Naive thymus-derived CD4-positive, alpha-beta T cell (primary cell): ENCODE data around the gene FAM174C. TPM values are rescaled to one million over a fixed set of nuclear protein-coding genes. Genes with fewer than 3 reads are reported as not detected.

Source experiments
- ATAC-seq: fragments of 150-1000 bp; cut with Tn5 transposase; 2 replicates; pipeline ENCODE4 v1.10.0; 2021; ENCODE audit warnings: mild to moderate bottlenecking, moderate library complexity
- CTCF ChIA-PET: fragments of 350-600 bp; sonication (Branson Sonifier 250); formaldehyde crosslinking; loops from one replicate; lab custom pipeline; 2021; ENCODE audit warnings: antibody characterized with exemption; lab: Charles Lee
- POLR2A ChIA-PET: fragments of 350-600 bp; sonication (Branson Sonifier 250); formaldehyde crosslinking; loops from one replicate; lab custom pipeline; 2021; ENCODE audit warnings: antibody characterized with exemption, inconsistent platforms; lab: Charles Lee
- DNase-seq, 9 donors: peaks; one replicate each; pipeline versions ENCODE4 v3.0.0 to v3.0.0-alpha.2; 2020 to 2022; ENCODE audit warnings: mixed read lengths in 1 of 9
- H3K27ac ChIP-seq: one replicate; pipeline ENCODE4 v1.7.0; 2013; ENCODE audit warnings: mild to moderate bottlenecking, low read depth, low read length, moderate library complexity
- H3K27me3 ChIP-seq, 2 donors: one replicate each; pipeline ENCODE4 v1.7.0; 2013; ENCODE audit warnings: low read length in 2 of 2, mild to moderate bottlenecking in 2 of 2, moderate library complexity in 2 of 2; ENCODE audit not compliant: control insufficient read depth in 2 of 2, insufficient read depth in 2 of 2
- H3K36me3 ChIP-seq, 3 experiments: 1 replicate in 2 of 3; 2 replicates in 1 of 3; pipeline ENCODE4 v1.7.0; 2013; ENCODE audit warnings: low read length in 3 of 3, mild to moderate bottlenecking in 3 of 3, moderate library complexity in 1 of 3; ENCODE audit not compliant: insufficient read depth in 3 of 3, control insufficient read depth in 2 of 3
- H3K4me1 ChIP-seq, 2 donors: one replicate each; pipeline ENCODE4 v1.7.0; 2013; ENCODE audit warnings: low read length in 2 of 2, mild to moderate bottlenecking in 2 of 2, moderate library complexity in 1 of 2; ENCODE audit not compliant: control insufficient read depth in 2 of 2, insufficient read depth in 2 of 2
- H3K4me3 ChIP-seq: 2 replicates; pipeline ENCODE4 v1.7.0; 2013; ENCODE audit warnings: mild to moderate bottlenecking, low read length
- H3K9me3 ChIP-seq, 3 experiments: 1 replicate in 2 of 3; 2 replicates in 1 of 3; pipeline ENCODE4 v1.7.0; 2013; ENCODE audit warnings: low read length in 3 of 3; ENCODE audit not compliant: control insufficient read depth in 2 of 3
- H3K27ac Mint-ChIP-seq, 9 donors: one replicate each; pipeline ENCODE4 v1.8.0; 2020 to 2022; ENCODE audit warnings: mixed read lengths in 9 of 9, mild to moderate bottlenecking in 8 of 9, moderate library complexity in 5 of 9, inconsistent platforms in 2 of 9
- H3K27me3 Mint-ChIP-seq, 5 donors: one replicate each; pipeline ENCODE4 v1.8.0; 2021 to 2022; ENCODE audit warnings: mixed read lengths in 5 of 5, mild to moderate bottlenecking in 1 of 5
- H3K36me3 Mint-ChIP-seq, 5 donors: one replicate each; pipeline ENCODE4 v1.8.0; 2020 to 2022; ENCODE audit warnings: mixed read lengths in 5 of 5, mild to moderate bottlenecking in 3 of 5, inconsistent platforms in 1 of 5
- H3K4me1 Mint-ChIP-seq, 7 donors: one replicate each; pipeline ENCODE4 v1.8.0; 2020 to 2022; ENCODE audit warnings: mixed read lengths in 7 of 7, mild to moderate bottlenecking in 3 of 7, inconsistent platforms in 1 of 7
- H3K4me3 Mint-ChIP-seq, 10 donors: one replicate each; pipeline ENCODE4 v1.8.0; 2020 to 2022; ENCODE audit warnings: mild to moderate bottlenecking in 10 of 10, mixed read lengths in 10 of 10, moderate library complexity in 6 of 10, inconsistent platforms in 2 of 10
- H3K9me3 Mint-ChIP-seq, 11 donors: one replicate each; pipeline ENCODE4 v1.8.0; 2020 to 2022; ENCODE audit warnings: mixed read lengths in 11 of 11, mild to moderate bottlenecking in 4 of 11, inconsistent platforms in 1 of 11, moderate library complexity in 1 of 11
- intact Hi-C, 2 donors: fragments of 100-400 bp; cut with micrococcal nuclease; formaldehyde crosslinking; loops; one replicate each; pipeline ENCODE4 v1.15.1; 2023
- polyA plus RNA-seq, 2 donors: library from polyadenylated mRNA; unstranded; fragments of 300-500 nt; fragmentation: Illumina TruSeq; gene quantifications; one replicate each; pipeline ENCODE4 v1.2.3, GENCODE V29; 2021
- total RNA-seq, 6 experiments: library from RNA in 5 of 6; stranded (reverse) in 5 of 6; gene quantifications; 1 replicate in 5 of 6; 2 replicates in 1 of 6; pipeline ENCODE4 v1.2.3 and lab custom pipeline; 2021 to 2026

FAM174C gene
- total and polyA plus RNA-seq, 7 experiments from 2014 or later: 31.7 to 78.8 (median 50.0) TPM

DNA sequence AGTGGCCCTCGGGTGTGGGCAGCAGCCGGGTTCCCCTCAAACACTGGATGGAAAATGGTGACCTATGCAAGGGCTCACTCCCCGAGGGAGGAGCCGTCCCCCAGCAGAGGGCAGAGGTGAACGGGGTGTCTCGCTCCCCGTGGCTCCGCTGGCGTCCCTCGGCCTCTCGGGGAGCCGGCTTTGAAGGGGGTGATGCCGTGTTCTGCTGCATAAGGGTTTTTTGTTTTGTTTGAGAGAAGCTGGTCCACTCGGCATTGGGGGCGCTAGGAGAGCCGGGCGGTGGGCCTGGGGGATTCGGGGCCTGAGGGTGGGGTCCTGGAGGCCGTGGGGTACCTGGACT is 14.3 kb downstream of the FAM174C start:
- H3K36me3 ChIP-seq: no peaks in the 10 kb centered on the region
- H3K4me3 Mint-ChIP-seq: no peak overlapping the region
- POLR2A ChIA-PET: no interaction called here
- no peaks in the 10 kb centered on the region for H3K36me3 Mint-ChIP-seq
- intact Hi-C loops: no loop called here
- H3K27ac Mint-ChIP-seq: no peak overlapping the region
- no peak overlapping the region for H3K4me3 ChIP-seq
- peaks cover 0 to 10% (median 3%) of the 10 kb centered on the region in 7 donors for H3K4me1 Mint-ChIP-seq
- H3K27ac ChIP-seq: no peak overlapping the region
- no peaks in the 10 kb centered on the region for H3K9me3 ChIP-seq
- H3K27me3 Mint-ChIP-seq: peaks cover 11 to 29% (median 23%) of the 10 kb centered on the region in 5 donors
- H3K4me1 ChIP-seq: peaks cover 0 to 4% of the 10 kb centered on the region in 2 donors
- H3K9me3 Mint-ChIP-seq: no peaks in the 10 kb centered on the region
- H3K27me3 ChIP-seq: peaks cover 0 to 2% of the 10 kb centered on the region in 2 donors
- ATAC-seq (no peak), DNase-seq (no peak)
- CTCF ChIA-PET: no interaction called here

GRCh38 chr19:1290196-1290702 is 14.9 kb downstream of the FAM174C start:
- H3K27ac ChIP-seq: no peak overlapping the region

GRCh38 chr19:1290703-1291651 is 15.6 kb downstream of the FAM174C start:
- ChIA-PET CTCF (no interaction called here), POLR2A (no interaction called here)
- ATAC-seq (no peak), DNase-seq (no peak)
- H3K27me3 ChIP-seq: no peaks in the 10 kb centered on the region
- H3K4me1 ChIP-seq: peaks cover 0 to 4% of the 10 kb centered on the region in 2 donors
- H3K9me3 ChIP-seq: no peaks in the 10 kb centered on the region
- no peaks in the 10 kb centered on the region for H3K36me3 Mint-ChIP-seq
- no peak overlapping the region for H3K4me3 ChIP-seq
- no peaks in the 10 kb centered on the region for H3K9me3 Mint-ChIP-seq
- no peaks in the 10 kb centered on the region for H3K36me3 ChIP-seq
- H3K4me3 Mint-ChIP-seq: no peak overlapping the region
- H3K27ac Mint-ChIP-seq: no peak overlapping the region
- intact Hi-C loops: no loop called here
- H3K27ac ChIP-seq: no peak overlapping the region
- H3K27me3 Mint-ChIP-seq: peaks cover 6 to 24% (median 19%) of the 10 kb centered on the region in 5 donors
- H3K4me1 Mint-ChIP-seq: peaks cover 0 to 8% (median 5%) of the 10 kb centered on the region in 7 donors

More at GRCh38 chr19:1290196-1290702, 14.9 kb downstream of the FAM174C start:
- Mint-ChIP-seq H3K4me3 (no peak overlapping the region), H3K36me3 (no peaks in the 10 kb centered on the region), H3K27me3 (peaks cover 6 to 25% (median 19%) of the 10 kb centered on the region in 5 donors), H3K9me3 (no peaks in the 10 kb centered on the region), H3K4me1 (peaks cover 0 to 8% (median 5%) of the 10 kb centered on the region in 7 donors), H3K27ac (no peak overlapping the region)
- H3K4me1 ChIP-seq: peaks cover 0 to 4% of the 10 kb centered on the region in 2 donors
- POLR2A ChIA-PET: no interaction called here
- H3K4me3 ChIP-seq: no peak overlapping the region
- ATAC-seq: no peak
- intact Hi-C loops: no loop called here
- H3K36me3 ChIP-seq: no peaks in the 10 kb centered on the region
- no peaks in the 10 kb centered on the region for H3K27me3 ChIP-seq
- DNase-seq: no peak
- CTCF ChIA-PET: no interaction called here
- no peaks in the 10 kb centered on the region for H3K9me3 ChIP-seq

GRCh38 chr19:1291761-1292418 is 16.6 kb downstream of the FAM174C start:
- Mint-ChIP-seq H3K27ac (no peak overlapping the region), H3K4me3 (no peak overlapping the region), H3K36me3 (no peaks in the 10 kb centered on the region), H3K27me3 (peaks cover 3 to 20% (median 13%) of the 10 kb centered on the region in 5 donors), H3K9me3 (no peaks in the 10 kb centered on the region), H3K4me1 (peaks cover 0 to 5% (median 4%) of the 10 kb centered on the region in 7 donors)
- ATAC-seq (no peak), DNase-seq (no peak)
- H3K27me3 ChIP-seq: no peaks in the 10 kb centered on the region
- no peaks in the 10 kb centered on the region for H3K36me3 ChIP-seq
- no peak overlapping the region for H3K27ac ChIP-seq
- intact Hi-C loops: no loop called here
- ChIA-PET POLR2A (no interaction called here), CTCF (no interaction called here)
- no peak overlapping the region for H3K4me3 ChIP-seq
- H3K4me1 ChIP-seq: no peaks in the 10 kb centered on the region
- H3K9me3 ChIP-seq: no peaks in the 10 kb centered on the region

DNA sequence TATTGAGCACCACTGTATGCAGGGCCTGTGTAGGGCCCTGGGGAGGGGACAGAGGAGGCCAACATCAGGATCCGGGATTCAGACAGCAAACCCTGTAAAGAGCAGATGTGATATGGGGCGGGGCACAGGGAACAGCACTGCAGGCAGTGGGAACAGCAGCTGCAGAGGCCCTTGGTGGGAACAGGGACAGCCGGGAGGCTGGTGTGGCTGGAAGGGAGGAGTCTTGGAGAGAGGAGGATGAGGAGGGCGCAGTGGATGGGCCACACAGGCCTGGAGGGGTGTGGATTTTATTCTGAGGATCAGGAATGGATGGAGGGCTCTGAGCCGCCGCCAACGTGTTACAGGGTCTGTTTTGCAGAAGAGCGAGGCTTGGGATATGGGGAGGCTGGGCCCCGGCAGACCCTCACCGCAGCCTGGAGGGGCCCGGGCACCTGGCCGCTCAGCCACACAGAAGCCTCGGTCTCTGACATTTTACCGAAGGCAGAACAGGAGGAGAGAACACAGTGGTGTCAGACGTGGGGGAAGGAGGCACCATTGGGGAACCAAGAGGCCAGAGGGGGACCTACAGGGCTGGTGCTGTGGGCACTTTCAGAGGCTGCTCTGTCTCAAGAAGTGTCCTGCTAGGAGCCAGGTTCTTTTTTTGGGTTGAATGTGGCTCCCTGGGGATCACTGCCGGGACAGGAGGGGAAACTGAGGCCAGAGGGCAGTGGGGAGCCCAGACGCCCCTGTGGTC is 17.3 kb downstream of the FAM174C start:
- no peak for DNase-seq
- Mint-ChIP-seq H3K4me3 (peak overlapping the region in 1 of 10 donors; percentile 34), H3K27me3 (peaks cover 3 to 20% (median 13%) of the 10 kb centered on the region in 5 donors), H3K4me1 (peaks cover 0 to 5% (median 4%) of the 10 kb centered on the region in 7 donors), H3K36me3 (no peaks in the 10 kb centered on the region), H3K27ac (no peak overlapping the region), H3K9me3 (no peaks in the 10 kb centered on the region)
- no peak for ATAC-seq
- no peak overlapping the region for H3K4me3 ChIP-seq
- H3K27ac ChIP-seq: no peak overlapping the region
- H3K36me3 ChIP-seq: no peaks in the 10 kb centered on the region
- ChIA-PET CTCF (no interaction called here), POLR2A (no interaction called here)
- H3K4me1 ChIP-seq: no peaks in the 10 kb centered on the region
- H3K27me3 ChIP-seq: no peaks in the 10 kb centered on the region
- intact Hi-C loops: no loop called here
- no peaks in the 10 kb centered on the region for H3K9me3 ChIP-seq

- Histone ChIP-seq H3K27ac (no peak overlapping the region), H3K27me3 (no peaks in the 10 kb centered on the region), H3K9me3 (no peaks in the 10 kb centered on the region), H3K4me3 (no peak overlapping the region), H3K4me1 (no peaks in the 10 kb centered on the region), H3K36me3 (no peaks in the 10 kb centered on the region)
- ATAC-seq (no peak), DNase-seq (no peak)
- intact Hi-C loops: no loop called here
- Mint-ChIP-seq H3K36me3 (no peaks in the 10 kb centered on the region), H3K9me3 (peaks cover 0 to 2% (median 0%) of the 10 kb centered on the region in 11 donors), H3K27me3 (peaks cover 3 to 15% (median 8%) of the 10 kb centered on the region in 5 donors), H3K4me1 (peaks cover 0 to 5% (median 4%) of the 10 kb centered on the region in 7 donors), H3K4me3 (peak overlapping the region in 1 of 10 donors; percentile 71), H3K27ac (no peak overlapping the region)
- CTCF ChIA-PET: interaction anchor here (0.5 kb wide), 1 partner anchor 270 kb away, joined by 4 read pairs; no protein-coding TSS in a partner anchor
- POLR2A ChIA-PET: no interaction called here
These were observed 18.7 kb downstream of the FAM174C start for GRCh38 chr19:1293782-1294604.
